GM11168 (cell line): ENCODE measurements around the gene EEF1A2.

Experiments
- in situ Hi-C: fragments of 300-500 bp; cut with MboI; formaldehyde crosslinking; loops from one replicate; pipeline ENCODE4 v1.12.0; 2022; ENCODE audit warnings: low sequenced_read_pairs; ENCODE audit not compliant: unreplicated experiment

EEF1A2 gene

DNA sequence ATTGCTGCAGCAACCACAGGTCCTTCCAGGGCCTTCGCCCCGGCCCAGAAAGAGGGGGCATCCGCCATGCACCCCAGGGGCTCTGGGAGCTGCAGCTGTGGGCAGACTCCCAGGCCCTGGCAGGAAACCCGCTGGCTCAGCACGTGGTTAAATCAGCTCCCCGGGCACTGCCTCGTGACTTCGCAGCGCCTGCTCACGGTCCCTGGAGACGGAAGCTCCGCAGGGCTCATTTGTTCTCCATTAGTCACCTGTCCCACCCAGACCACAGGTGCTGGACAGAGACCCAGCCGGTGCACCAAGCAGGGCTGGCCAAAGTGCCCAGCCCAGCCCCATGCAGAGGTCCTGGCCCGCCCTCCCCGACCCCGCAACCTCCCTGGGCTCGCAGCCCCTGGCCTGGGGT, 41.1 kb downstream of the EEF1A2 start:
- in situ Hi-C loops: no loop called here

- in situ Hi-C loops: no loop called here
These were observed 42.2 kb downstream of the EEF1A2 start for GRCh38 chr20:63456429-63457284.

DNA sequence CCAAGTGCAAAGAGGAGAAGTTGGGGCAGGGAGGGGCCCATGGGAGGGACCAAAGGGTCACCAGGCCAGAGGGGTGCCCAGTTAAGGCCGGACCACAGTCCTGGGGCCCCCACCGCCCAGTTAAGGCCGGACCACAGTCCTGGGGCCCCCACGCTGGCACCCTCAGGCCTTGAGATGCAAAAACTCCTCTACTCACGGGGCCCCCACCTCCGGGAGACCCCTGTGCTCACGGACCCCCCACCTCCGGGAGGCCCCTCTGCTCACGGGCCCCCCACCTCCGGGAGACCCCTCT, 43.4 kb downstream of the EEF1A2 start:
- in situ Hi-C loops: no loop called here

DNA sequence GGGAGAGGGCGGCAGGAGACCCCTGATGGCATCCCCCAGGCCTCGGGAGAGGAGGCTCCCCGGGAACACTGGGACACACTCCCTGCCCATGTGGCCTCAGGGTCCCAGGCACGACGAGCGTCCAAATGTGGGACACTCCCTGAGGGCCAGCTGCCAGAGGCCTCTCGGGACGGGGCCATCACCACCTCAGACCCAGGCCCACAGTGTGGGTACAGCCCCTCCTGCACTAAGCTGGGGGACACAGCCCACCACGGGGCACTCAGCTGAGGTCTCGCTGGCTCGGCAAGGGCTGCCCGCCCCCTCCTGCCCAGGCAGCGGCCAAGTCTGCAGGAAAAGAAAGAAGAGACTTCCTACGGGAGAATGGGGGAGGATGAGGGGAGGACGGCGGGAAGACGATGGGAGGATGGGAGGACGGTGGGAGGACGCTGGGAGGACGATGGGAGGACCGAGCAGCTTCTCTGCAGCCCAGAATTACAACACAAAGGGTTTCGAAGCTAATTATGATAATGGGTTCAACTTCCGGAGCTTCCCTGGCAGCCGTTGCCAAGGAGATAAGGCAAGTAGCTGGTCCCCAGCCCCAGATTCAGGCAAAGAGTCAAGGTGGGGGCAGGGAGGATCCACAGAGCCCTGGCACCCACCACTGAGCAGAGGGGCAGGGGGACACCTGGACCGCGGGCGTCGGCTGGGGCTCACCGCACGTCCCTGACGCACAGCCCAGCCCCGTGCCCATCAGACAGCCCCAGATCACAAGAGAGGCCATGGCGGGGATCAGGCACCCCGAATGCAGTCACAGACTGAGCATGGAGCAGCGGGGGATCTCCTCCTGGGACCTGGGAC, 43.9 kb downstream of the EEF1A2 start:
- in situ Hi-C loops: no loop called here

DNA sequence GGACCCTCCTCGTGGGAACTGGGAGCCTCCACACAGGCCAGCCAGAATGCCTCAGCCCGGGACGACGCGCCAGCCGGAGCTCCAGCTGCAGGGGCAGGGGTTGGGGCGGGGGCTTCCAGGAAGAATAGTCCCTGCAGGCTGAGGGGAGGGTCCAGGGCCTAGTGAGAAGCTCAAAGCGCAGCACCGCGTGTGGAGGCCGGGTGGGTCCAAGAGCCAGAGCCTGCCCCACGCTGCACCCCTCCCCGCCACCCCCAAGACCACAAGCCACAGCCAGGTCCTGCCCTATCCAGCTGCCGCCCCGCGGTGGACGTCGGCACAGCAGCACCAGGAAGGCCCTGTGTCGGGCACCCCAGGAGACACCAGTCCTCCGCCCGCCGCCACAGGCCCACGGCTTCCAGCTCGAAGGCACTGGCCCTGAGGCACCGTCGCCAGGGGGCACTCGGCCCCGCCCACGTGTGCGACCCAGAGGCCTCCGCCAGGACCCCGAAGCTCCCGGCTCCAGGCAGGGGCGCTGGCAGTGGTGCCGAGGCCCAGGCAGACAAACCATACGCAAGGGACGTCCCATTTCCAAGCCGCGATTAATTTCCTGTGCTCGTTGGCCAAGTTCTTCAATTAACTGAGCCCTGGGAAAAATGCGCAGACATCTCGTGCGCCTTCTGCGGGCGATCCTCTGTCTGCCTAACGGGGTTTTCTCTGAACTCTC, 45.9 kb downstream of the EEF1A2 start:
- in situ Hi-C loops: no loop called here

DNA sequence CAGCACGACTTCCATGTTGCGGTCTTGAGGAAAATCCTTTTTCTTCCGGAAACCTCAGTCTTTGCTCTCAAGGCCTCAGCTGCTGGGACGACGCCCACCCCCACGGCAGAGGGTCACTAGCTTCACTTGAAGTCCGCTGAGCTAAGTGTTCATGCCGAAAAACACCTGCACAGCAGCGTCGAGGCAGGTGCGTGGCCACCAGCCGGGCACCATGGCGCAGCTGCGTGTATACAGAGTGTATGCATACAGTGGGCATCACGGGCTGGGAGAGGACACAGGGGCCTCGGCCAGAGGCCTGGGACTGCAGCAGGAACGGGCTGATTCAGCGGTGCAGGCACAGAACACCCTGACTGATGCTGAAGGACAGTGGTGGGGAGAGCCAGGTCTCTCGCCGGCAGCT, 46.5 kb downstream of the EEF1A2 start:
- in situ Hi-C loops: no loop called here

- in situ Hi-C loops: no loop called here
These were observed 47.1 kb downstream of the EEF1A2 start for GRCh38 chr20:63451821-63452220.

DNA sequence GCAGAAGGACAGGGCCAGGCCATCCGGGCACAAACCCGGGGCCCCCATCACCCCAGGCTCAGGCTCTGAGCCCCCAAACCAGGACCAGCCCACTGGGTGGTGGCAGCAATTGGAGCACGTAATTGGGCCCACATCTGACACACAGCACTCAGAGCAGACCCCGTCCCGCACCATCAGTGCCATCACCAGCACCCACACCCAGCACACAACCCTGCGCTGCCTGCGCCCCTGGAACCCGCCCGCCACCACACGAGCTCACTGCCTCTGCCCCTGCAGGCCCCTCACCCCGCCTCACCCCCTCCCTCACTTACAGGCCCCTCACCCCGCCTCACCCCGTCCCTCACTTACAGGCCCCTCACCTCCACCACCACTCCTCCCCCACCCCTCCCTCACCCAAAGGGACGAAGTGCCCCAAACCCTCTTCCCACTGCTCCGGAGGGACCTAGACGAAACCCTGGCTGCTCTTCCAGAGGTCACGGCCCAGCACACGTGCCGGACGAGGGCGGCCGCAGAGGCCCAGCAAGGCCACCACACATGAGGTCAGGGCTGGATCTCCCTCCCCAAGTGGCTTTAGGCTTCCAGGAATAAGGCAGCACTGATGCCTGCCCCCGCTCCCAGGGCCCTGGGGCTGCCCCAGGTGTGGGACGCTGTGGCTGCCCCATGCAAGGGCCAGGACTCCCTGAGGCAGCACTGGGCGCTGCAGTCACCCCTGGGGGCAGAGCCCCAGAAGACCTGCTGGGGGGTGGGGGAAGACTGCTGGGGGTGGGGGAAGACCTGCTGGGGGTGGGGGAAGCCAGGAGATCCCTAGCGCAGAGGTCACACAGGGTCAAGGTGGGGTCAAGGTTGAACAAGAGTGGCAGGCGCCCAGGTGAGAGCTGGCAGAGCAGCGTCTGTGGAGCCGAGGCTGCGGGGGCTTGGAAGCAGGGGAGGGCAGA, 48.8 kb downstream of the EEF1A2 start:
- in situ Hi-C loops: no loop called here

DNA sequence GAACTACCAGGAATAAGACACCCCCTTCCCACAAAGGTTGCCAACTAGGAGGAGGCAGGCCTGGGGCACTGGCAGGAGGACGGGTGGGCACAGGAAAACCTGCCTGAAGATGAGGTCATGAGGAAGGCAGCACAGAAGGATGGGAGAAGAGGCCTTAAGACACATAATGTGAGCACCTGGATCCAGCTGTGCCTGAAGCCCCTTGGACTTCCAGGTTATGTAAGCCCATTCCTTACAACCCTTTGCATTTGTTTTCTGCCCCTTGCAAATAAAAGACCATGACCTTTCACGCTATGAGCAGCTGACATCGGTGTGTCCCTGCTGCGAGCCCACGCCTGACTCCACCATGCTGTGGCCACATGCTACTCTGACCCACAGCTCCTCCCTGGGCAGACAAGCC, 49.9 kb downstream of the EEF1A2 start:
- in situ Hi-C loops: no loop called here

DNA sequence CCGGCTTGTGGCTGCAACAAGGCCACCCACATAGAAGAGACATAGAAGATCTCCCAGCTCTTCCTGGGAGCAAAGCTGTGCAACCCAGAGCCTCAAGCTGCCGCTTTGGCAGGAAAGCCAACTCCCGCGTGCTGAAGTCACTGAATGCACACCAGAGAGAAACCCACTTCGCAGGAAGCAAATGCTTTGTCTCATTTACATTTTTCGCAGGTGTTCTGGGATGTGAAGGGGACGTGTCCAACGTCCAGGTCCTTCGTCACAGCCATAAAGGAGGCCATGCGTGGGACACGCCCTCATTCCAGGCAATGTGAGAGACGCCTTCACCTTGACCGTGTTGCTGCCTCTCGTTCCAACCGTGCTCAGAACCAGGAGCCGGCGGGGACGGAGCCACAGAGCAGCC, 50.9 kb downstream of the EEF1A2 start:
- in situ Hi-C loops: no loop called here

DNA sequence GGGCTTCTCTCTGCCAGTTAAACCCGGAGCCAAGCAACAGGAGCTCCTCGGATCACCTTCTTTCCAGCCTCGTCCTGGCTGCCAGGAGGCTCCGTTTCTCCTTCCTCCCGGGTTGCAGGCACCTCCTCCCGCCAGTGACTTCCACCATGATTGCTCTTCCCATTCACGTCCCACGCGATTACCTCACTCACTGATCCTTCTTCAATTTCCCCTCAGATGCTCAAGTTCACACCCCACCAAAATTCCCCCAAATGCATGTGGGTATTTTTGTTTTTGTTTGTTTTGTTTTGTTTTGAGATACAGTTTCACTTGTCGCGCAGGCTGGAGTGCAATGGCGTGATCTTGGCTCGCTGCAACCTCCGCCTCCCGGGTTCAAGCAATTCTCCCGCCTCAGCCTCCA, 51.6 kb downstream of the EEF1A2 start:
- in situ Hi-C loops: no loop called here

GRCh38 chr20:63446216-63447024, 52.5 kb downstream of the EEF1A2 start:
- in situ Hi-C loops: no loop called here

DNA sequence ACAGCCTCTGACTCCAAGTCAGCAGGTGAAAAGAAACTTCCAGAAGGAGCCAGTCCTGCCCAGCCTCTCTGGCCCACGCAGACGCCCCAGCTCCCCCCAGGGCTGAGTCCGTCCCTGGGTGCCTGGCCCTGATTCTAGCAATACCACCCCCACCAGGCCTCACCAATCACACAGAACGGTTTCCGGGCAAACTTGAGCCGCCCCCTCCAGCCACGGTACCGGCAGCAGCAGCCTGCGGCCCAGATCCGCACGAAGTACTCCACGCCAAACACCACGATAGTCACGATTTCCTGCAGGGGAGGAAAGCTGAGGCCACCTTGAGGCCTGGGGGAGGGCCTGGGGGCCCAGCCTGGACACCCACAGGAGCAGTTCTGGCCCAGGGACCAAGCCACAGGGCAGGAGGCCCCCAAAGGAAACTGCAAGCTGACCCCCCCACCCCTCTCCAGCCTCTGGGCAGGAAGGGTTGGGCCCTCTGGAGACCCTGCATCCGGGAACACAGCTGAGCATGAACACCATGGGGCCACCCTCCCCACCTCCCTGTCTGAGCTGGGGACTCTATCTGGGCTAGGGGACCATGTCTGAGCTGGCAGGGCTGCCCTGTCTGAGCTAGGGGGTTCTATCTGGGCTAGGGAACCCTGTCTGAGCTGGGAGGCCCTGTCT, 53.7 kb downstream of the EEF1A2 start:
- in situ Hi-C loops: no loop called here

DNA sequence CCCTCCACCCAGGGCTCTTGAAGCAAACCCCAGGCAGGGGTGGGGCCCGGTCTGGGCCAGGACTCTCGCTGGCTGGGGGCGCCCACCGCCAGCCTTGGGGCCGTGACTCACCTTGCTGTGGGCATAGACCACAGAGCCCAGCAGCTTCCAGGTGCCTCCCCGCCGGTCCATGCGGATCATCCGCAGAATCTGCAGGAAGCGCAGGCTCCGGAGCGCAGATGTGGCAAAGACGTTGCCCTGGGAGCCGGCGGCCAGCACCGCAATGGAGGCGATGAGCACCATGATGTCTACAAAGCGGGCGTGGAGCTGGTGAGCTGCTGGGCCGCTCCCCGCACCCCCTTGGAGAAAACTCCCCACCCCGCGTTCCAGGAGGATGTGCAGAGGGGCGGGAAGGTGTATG, 54.3 kb downstream of the EEF1A2 start:
- in situ Hi-C loops: no loop called here

- in situ Hi-C loops: no loop called here
These were observed 55.1 kb downstream of the EEF1A2 start for GRCh38 chr20:63443606-63444395.

GRCh38 chr20:63442100-63442493, 56.8 kb downstream of the EEF1A2 start:
- in situ Hi-C loops: no loop called here

DNA sequence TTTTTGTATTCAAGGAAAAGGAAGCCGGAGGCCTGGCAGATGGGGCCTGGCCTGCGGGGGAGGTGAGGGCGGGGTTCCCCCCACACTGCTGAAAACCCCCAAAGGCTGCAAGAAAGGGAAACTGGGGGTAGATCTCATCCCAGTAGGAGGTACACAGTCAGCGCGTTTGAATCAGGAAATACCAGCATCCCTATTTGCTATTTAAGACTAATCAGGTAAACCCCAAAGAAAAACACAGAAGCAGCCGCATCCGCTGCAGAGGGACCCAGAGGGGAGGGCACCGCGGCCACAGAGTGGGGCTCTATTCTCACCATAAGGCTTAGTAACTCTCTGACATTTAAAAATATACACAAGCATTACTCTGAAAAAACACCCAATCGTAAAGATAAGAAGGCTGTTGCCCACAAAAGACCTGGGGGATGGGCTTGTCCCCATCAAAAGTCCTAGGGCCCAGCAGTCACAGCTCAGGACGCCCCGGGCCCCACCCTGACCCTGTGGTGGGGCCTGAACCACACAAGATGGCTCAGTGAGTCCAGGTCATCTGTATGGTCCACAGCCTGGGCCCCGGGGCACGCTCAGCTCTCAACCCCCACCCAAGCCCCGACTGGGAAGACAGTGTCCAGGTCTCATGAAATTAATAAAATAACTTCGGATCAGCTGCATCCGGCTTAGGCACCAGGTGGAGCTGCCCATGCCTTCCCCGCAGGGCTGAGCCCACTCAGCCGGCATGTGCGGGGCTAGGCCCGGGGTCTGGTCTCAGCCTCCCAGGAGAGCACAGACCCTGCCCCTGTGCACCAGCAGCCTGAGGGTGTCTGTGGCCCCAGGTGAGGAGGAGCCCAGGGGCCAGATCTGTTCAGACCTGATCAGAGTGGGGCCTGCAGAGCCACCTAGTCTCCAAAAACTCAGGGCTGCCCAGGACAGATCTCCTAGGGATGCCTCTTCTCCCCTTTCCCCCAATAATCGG, 57.5 kb downstream of the EEF1A2 start:
- in situ Hi-C loops: no loop called here
